Measurements from ENCODE around the gene MYZAP. TPM values are rescaled to one million over a fixed set of nuclear protein-coding genes. Genes with fewer than 3 reads are reported as not detected.

The MYZAP gene
- total RNA-seq, 1 experiment from 2014 or later, result 0.63 TPM

DNA sequence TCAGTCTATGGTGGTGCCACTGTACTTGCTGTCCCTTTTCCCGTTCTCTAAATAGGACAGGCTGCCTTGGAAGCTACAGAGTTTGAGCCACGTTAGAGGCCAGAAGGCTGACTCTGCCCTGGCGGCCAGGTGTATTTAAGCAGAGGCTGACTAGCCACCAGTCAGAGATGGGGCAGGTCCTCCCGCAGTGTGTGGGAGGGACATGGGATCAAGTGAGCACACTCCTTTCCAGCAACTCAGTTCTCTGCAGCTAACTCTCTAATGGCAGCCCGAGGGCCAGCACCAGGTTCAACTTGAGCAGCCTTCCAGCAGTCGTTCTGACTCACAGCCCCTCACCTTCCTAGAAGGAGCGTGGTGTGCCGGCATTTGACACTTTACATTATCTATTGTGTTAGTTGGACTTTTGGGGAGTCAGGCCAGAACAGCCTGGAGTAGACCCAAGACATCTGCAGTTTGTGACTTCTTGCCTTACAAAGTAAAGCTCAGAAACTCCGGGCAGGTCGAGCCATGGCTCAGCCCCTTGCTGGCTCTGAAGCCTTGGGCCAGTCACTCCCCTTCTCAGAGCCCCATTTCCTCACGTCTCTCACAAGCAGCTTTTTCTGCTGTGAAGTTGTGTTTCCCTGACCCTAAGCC is 46.7 kb upstream of the MYZAP start:
- Histone ChIP-seq H3K23ac (ENCODE audit: insufficient read length, low read depth, low read length) (no peak overlapping the region), H2BK12ac (ENCODE audit: insufficient read length, low read depth, low read length) (no peak overlapping the region), H3K56ac (ENCODE audit: insufficient read length, low read depth, low read length) (no peak overlapping the region), H3K9ac (ENCODE audit: extremely low read depth, insufficient read length, low read length) (no peak overlapping the region), H4K91ac (ENCODE audit: insufficient read length, low read depth, low read length) (no peak overlapping the region), H3K14ac (ENCODE audit: insufficient read depth, low read length) (no peak overlapping the region), H2BK120ac (ENCODE audit: low read depth, low read length, poor library complexity, severe bottlenecking) (no peak overlapping the region), H2AK5ac (ENCODE audit: insufficient read length, low read length) (no peak overlapping the region), H2AFZ (ENCODE audit: low read length) (no peak overlapping the region), H4K5ac (ENCODE audit: insufficient read length, low read depth, low read length) (no peak overlapping the region), H3K23me2 (ENCODE audit: insufficient read length, low read depth, low read length, poor library complexity, severe bottlenecking) (no peaks in the 10 kb centered on the region), H3K4ac (ENCODE audit: low read depth, low read length) (no peak overlapping the region), H2BK20ac (ENCODE audit: low read depth, low read length, poor library complexity, severe bottlenecking) (no peak overlapping the region), H4K20me1 (ENCODE audit: control insufficient read depth, insufficient read depth, insufficient read length) (no peaks in the 10 kb centered on the region), H3K4me1 (ENCODE audit: insufficient read depth, low read length) (no peaks in the 10 kb centered on the region), H3K79me2 (ENCODE audit: insufficient read depth, low read length) (no peaks in the 10 kb centered on the region), H3T11ph (ENCODE audit: low read length) (no peak overlapping the region), H3K4me2 (ENCODE audit: insufficient read depth, insufficient read length, low read length) (no peak overlapping the region), H3K9me3 (ENCODE audit: control insufficient read depth, low read depth, low read length) (no peaks in the 10 kb centered on the region), H4K8ac (replicated peaks; ENCODE audit: insufficient read length, low read depth, low read length) (no peak overlapping the region), H2BK15ac (ENCODE audit: low read depth, low read length) (no peak overlapping the region), H3K27me3 (ENCODE audit: insufficient read depth, low read length) (no peaks in the 10 kb centered on the region), H2BK5ac (ENCODE audit: insufficient read length, low read length) (no peak overlapping the region), H3K27ac (ENCODE audit: insufficient read length, low read depth, low read length) (no peak overlapping the region), H3K79me1 (ENCODE audit: insufficient read depth, low read depth, low read length, poor library complexity, severe bottlenecking) (no peaks in the 10 kb centered on the region), H3K18ac (ENCODE audit: insufficient read length, low read depth, low read length) (no peak overlapping the region)
- H3K27ac Mint-ChIP-seq, result no peak overlapping the region; a peak in 1 of 7 replicates
- H3K4me3 Mint-ChIP-seq, result no peak overlapping the region
- peaks cover 26 to 66% (median 57%) of the 10 kb centered on the region in 3 experiments for H3K36me3 Mint-ChIP-seq (ENCODE audit: insufficient read depth in 1 of 3, low read depth in 3 of 3)
- WGBS (ENCODE audit: extremely low coverage, insufficient read length, low lambda C conversion rate), result no CpG with 5 or more reads among the region's 11 CpGs
- H3K4me1 Mint-ChIP-seq, result peaks cover 6 to 12% of the 10 kb centered on the region in 2 experiments; a peak in 3 of 4 replicates
- H3K27me3 Mint-ChIP-seq (ENCODE audit: low read depth), result no peaks in the 10 kb centered on the region
- DNase-seq, result no peak
- TF ChIP-seq, protein P1, sequence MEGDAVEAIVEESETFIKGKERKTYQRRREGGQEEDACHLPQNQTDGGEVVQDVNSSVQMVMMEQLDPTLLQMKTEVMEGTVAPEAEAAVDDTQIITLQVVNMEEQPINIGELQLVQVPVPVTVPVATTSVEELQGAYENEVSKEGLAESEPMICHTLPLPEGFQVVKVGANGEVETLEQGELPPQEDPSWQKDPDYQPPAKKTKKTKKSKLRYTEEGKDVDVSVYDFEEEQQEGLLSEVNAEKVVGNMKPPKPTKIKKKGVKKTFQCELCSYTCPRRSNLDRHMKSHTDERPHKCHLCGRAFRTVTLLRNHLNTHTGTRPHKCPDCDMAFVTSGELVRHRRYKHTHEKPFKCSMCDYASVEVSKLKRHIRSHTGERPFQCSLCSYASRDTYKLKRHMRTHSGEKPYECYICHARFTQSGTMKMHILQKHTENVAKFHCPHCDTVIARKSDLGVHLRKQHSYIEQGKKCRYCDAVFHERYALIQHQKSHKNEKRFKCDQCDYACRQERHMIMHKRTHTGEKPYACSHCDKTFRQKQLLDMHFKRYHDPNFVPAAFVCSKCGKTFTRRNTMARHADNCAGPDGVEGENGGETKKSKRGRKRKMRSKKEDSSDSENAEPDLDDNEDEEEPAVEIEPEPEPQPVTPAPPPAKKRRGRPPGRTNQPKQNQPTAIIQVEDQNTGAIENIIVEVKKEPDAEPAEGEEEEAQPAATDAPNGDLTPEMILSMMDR (conservative IDR thresholded peaks at IDR 0.05), result no peak
- no peaks in the 10 kb centered on the region for H3K9me3 Mint-ChIP-seq
